Epithelial cell of esophagus (primary cell): ENCODE measurements around the gene TMEM185B.

Source experiments
- DNase-seq: peaks from one replicate; pipeline ENCODE4 v3.0.0; 2010; ENCODE audit warnings: low read depth
- H3K4me3 ChIP-seq: 2 replicates; pipeline ENCODE4 v1.5.1; 2011; ENCODE audit warnings: mild to moderate bottlenecking, low read length, control low read depth
- TF ChIP-seq, protein P1 (sequence below): IDR thresholded peaks from 2 replicates; pipeline ENCODE4 v1.5.1; 2011; ENCODE audit warnings: low read depth, mild to moderate bottlenecking, low read length, control low read depth, inconsistent platforms; ENCODE audit not compliant: insufficient read depth; ENCODE audit errors: missing control alignments

TMEM185B gene

DNA sequence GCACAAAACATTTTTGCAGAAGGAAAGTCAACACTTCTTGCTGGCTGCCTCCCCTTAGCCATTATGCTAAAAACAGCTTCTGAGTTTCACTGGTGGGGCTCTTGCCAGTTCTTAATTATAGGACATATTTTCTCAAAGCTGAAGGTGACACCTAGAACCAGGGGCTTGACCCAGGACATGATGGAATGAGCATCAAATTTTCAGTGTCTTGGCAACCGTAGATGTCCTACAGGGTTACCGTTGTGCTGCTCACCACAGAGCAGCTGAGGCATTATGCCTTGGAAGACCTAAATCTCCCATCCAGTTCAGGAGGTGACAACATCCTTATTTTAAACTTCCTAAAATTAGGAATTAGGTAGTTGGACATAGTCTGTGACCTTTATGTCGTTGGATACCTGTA lies 46.7 kb downstream of the TMEM185B start:
- no peak for DNase-seq
- peak overlapping the region; percentile 59 for H3K4me3 ChIP-seq
- TF ChIP-seq, protein P1, sequence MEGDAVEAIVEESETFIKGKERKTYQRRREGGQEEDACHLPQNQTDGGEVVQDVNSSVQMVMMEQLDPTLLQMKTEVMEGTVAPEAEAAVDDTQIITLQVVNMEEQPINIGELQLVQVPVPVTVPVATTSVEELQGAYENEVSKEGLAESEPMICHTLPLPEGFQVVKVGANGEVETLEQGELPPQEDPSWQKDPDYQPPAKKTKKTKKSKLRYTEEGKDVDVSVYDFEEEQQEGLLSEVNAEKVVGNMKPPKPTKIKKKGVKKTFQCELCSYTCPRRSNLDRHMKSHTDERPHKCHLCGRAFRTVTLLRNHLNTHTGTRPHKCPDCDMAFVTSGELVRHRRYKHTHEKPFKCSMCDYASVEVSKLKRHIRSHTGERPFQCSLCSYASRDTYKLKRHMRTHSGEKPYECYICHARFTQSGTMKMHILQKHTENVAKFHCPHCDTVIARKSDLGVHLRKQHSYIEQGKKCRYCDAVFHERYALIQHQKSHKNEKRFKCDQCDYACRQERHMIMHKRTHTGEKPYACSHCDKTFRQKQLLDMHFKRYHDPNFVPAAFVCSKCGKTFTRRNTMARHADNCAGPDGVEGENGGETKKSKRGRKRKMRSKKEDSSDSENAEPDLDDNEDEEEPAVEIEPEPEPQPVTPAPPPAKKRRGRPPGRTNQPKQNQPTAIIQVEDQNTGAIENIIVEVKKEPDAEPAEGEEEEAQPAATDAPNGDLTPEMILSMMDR, result no peak

DNA sequence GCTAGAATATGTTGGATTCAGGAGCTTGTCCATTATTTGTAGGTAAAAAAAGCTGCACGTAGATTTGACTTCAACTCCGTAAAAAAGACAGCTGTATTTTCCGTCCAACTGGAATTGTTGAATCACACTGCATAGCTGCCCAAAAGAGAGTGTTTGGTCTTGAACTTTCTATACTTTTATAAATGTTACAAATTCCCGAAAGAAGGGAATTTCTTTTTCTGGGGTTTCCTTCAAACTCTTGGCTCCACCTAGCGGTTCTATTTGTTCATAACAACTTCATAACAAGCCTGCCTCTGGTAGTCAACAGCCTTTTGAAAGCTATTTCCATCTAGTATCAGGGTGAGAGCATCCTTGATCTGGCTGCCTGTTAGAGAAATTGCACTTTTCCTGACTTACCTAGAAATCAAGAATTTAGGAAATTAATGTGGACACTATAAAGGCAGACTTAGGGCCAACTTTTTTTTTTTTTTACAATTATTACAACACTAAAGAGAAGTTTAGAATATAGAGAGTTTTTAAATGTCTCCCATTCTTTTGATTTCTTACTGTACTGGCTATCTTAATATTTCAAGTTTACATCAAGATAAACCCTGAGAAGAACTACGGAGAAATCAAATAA lies 48.1 kb downstream of the TMEM185B start:
- TF ChIP-seq, protein P1, result peak; percentile 77
- H3K4me3 ChIP-seq, result no peak overlapping the region
- DNase-seq, result peak; percentile 73
